Activated T-cell treated with anti-CD3 and anti-CD28 coated beads, Interleukin-2, amount 50 U/mL, for 24 hours (primary cell): Measurements from ENCODE around the gene AURKAIP1.

ENCODE experiments used
- DNase-seq: peaks from one replicate; pipeline ENCODE4 v3.0.0-alpha.2; 2020
- H3K27ac Mint-ChIP-seq: 2 replicates; pipeline ENCODE4 v1.8.0; 2020; ENCODE audit warnings: mild to moderate bottlenecking, mixed read lengths
- H3K27me3 Mint-ChIP-seq: 2 replicates; pipeline ENCODE4 v1.8.0; 2020; ENCODE audit warnings: mixed read lengths
- H3K36me3 Mint-ChIP-seq: 2 replicates; pipeline ENCODE4 v1.8.0; 2020; ENCODE audit warnings: low read depth, mixed read lengths
- H3K4me1 Mint-ChIP-seq: 2 replicates; pipeline ENCODE4 v1.8.0; 2020; ENCODE audit warnings: low read depth, mixed read lengths
- H3K4me3 Mint-ChIP-seq: 2 replicates; pipeline ENCODE4 v1.8.0; 2020; ENCODE audit warnings: mild to moderate bottlenecking, moderate library complexity, mixed read lengths
- H3K9me3 Mint-ChIP-seq: 2 replicates; pipeline ENCODE4 v1.8.0; 2020; ENCODE audit warnings: mixed read lengths

AURKAIP1 gene

DNA sequence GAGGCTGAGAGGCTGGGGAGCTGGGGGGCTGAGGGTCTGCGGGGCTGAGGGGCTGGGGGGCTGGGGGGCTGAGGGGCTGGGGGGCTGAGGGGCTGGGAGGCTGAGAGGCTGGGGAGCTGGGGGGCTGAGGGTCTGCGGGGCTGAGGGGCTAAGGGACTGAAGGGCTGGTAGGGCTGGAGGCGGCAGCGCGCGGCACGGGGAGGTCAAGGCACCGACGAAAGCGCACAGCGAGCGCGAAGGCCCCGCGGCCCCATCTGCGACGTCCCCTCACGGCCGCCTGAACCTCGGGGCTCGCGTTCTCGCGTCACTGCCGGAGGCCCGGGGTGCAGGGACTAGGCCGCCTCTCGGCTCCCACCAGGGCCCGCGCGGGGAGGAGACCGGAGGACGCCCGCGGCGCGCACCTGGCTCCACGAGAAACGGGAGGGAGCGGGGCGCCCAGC is 50.9 kb downstream of the AURKAIP1 start:
- Mint-ChIP-seq H3K4me1 (peaks cover 45% of the 10 kb centered on the region), H3K27me3 (no peaks in the 10 kb centered on the region), H3K4me3 (peak overlapping the region; percentile 83), H3K27ac (no peak overlapping the region), H3K9me3 (no peaks in the 10 kb centered on the region), H3K36me3 (peaks cover 44% of the 10 kb centered on the region)
- no peak for DNase-seq
